Loucy (cell line): ENCODE data around the gene RNF113B.

Experiments used
- H2AFZ ChIP-seq: fragments of 200-600 bp; sonication (generic); 2 replicates; pipeline ENCODE4 v1.6.0; 2016; ENCODE audit warnings: antibody characterized with exemption, mild to moderate bottlenecking, low read length, moderate library complexity
- H3F3A ChIP-seq: fragments of 200-600 bp; 2 replicates; pipeline ENCODE4 v1.6.0; 2016; ENCODE audit warnings: antibody characterized with exemption, low read depth, mild to moderate bottlenecking
- H3K27me3 ChIP-seq: fragments of 200-600 bp; sonication (generic); 2 replicates; pipeline ENCODE4 v1.6.1; 2014; ENCODE audit warnings: low read length, mild to moderate bottlenecking; ENCODE audit not compliant: insufficient read depth, poor library complexity, severe bottlenecking
- H3K36me3 ChIP-seq: fragments of 200-600 bp; sonication (generic); 2 replicates; pipeline ENCODE4 v1.6.1; 2016; ENCODE audit warnings: low read length; ENCODE audit not compliant: insufficient read depth
- H3K4me1 ChIP-seq: fragments of 200-600 bp; sonication (generic); 2 replicates; pipeline ENCODE4 v1.5.1; 2014; ENCODE audit warnings: low read length, mild to moderate bottlenecking; ENCODE audit not compliant: insufficient read depth, poor library complexity, severe bottlenecking
- H3K4me2 ChIP-seq: fragments of 200-600 bp; sonication (generic); 2 replicates; pipeline ENCODE4 v1.6.0; 2014; ENCODE audit warnings: antibody characterized with exemption, low read length, low read depth, mild to moderate bottlenecking; ENCODE audit not compliant: poor library complexity, severe bottlenecking
- H3K4me3 ChIP-seq: fragments of 200-600 bp; sonication (generic); 2 replicates; pipeline ENCODE4 v1.5.1; 2014; ENCODE audit warnings: low read length, mild to moderate bottlenecking, mixed read lengths; ENCODE audit not compliant: poor library complexity, severe bottlenecking
- H3K79me2 ChIP-seq: fragments of 200-600 bp; sonication (generic); 2 replicates; pipeline ENCODE4 v1.6.1; 2014; ENCODE audit warnings: low read length; ENCODE audit not compliant: insufficient read depth
- H3K9ac ChIP-seq: fragments of 200-600 bp; sonication (generic); 2 replicates; pipeline ENCODE4 v1.6.0; 2014; ENCODE audit warnings: mild to moderate bottlenecking, low read depth, low read length, moderate library complexity; ENCODE audit not compliant: poor library complexity, severe bottlenecking
- H3K9me2 ChIP-seq: fragments of 200-600 bp; sonication (generic); replicated peaks from 2 replicates; pipeline ENCODE4 v1.6.1; 2016; ENCODE audit warnings: low read depth, low read length, mixed read lengths
- H3K9me3 ChIP-seq: fragments of 200-600 bp; sonication (generic); 2 replicates; pipeline ENCODE4 v1.6.1; 2014; ENCODE audit warnings: mild to moderate bottlenecking, antibody characterized with exemption, low read length, low read depth; ENCODE audit not compliant: insufficient read depth
- H4K20me1 ChIP-seq: fragments of 200-600 bp; sonication (generic); 2 replicates; pipeline ENCODE4 v1.6.0; 2014; ENCODE audit warnings: antibody characterized with exemption, low read length, mild to moderate bottlenecking; ENCODE audit not compliant: insufficient read depth, poor library complexity, severe bottlenecking
- EZH2phosphoT487 ChIP-seq: fragments of 200-600 bp; IDR thresholded peaks from 2 replicates; pipeline ENCODE4 v1.6.1; 2018; ENCODE audit warnings: antibody characterized with exemption, mild to moderate bottlenecking, moderate library complexity, borderline replicate concordance
- TF ChIP-seq, protein P1 (sequence below): fragments of 200-600 bp; sonication (generic); conservative IDR thresholded peaks from 2 replicates; pipeline ENCODE4 v1.5.1; 2014; ENCODE audit warnings: mild to moderate bottlenecking, antibody characterized with exemption, low read length

Gene RNF113B

DNA sequence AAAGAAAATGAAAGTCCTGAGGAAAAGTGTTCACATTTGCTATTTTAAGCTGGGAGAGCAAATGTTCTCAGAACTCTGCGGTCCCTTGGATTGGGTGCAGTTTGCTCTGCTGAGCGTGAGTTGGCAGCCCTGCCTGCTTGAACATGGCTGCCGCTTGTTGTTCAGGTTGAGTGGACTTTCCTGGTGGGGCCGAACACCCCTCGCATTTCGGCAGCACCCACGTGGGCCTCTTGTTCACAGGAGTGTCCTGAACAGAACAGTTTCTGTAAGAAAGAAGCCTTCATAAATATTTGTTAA lies 10.8 kb upstream of the RNF113B start:
- Histone ChIP-seq H4K20me1 (no peaks in the 10 kb centered on the region), H3K9me3 (no peaks in the 10 kb centered on the region; the same call in 1 of the 2 replicates), H3K4me1 (no peaks in the 10 kb centered on the region), H3K9ac (no peak overlapping the region), H2AFZ (no peak overlapping the region), H3K36me3 (no peaks in the 10 kb centered on the region), H3K27me3 (no peaks in the 10 kb centered on the region), H3F3A (no peaks in the 10 kb centered on the region), H3K4me2 (no peak overlapping the region), H3K4me3 (no peak overlapping the region), H3K9me2 (no peaks in the 10 kb centered on the region), H3K79me2 (no peaks in the 10 kb centered on the region)
- TF ChIP-seq EZH2phosphoT487: no peak
- TF ChIP-seq, protein P1, sequence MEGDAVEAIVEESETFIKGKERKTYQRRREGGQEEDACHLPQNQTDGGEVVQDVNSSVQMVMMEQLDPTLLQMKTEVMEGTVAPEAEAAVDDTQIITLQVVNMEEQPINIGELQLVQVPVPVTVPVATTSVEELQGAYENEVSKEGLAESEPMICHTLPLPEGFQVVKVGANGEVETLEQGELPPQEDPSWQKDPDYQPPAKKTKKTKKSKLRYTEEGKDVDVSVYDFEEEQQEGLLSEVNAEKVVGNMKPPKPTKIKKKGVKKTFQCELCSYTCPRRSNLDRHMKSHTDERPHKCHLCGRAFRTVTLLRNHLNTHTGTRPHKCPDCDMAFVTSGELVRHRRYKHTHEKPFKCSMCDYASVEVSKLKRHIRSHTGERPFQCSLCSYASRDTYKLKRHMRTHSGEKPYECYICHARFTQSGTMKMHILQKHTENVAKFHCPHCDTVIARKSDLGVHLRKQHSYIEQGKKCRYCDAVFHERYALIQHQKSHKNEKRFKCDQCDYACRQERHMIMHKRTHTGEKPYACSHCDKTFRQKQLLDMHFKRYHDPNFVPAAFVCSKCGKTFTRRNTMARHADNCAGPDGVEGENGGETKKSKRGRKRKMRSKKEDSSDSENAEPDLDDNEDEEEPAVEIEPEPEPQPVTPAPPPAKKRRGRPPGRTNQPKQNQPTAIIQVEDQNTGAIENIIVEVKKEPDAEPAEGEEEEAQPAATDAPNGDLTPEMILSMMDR: no peak

DNA sequence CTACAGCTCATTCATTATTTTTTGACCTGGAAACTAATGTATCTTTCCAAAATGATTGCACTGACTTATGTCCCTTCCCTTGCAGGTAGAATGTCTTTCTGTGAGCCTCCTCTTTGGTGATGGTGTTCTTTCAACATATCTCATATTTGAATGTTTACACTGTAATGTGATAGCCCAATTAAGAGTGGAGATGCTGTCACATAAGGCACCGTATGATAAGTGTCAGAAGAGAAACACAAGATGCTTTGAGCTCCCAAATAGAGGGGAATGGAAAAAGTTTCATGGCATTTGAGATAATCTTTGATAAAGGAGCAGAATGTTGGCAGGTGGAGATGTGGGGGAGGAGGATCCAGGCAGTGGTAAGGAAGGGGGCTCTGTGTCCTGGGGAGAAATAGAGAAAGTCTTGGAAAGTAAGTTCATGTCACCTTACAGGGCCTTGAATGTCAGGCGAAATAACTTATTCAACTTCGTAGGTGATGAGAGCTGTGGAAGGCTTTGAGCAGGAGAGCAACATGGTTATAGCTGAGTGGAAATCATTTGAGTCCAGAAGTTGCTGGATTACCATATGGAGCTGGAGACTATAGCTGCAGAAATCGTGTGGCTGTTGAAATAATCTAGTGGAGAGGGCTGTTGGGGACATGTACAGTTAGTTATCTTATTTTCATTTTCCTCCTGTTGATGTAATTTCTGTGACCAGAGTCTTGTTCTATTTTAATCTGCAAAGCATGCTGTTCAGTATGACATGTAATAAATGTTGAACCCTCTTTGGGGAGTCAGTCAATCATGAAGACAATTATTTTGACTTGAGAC lies 10.3 kb upstream of the RNF113B start:
- no peaks in the 10 kb centered on the region for H3F3A ChIP-seq
- H3K4me2 ChIP-seq: no peak overlapping the region
- no peak overlapping the region for H2AFZ ChIP-seq
- no peak overlapping the region for H3K9ac ChIP-seq
- no peaks in the 10 kb centered on the region for H3K79me2 ChIP-seq
- H3K9me3 ChIP-seq: no peaks in the 10 kb centered on the region; the same call in 1 of the 2 replicates
- no peaks in the 10 kb centered on the region for H3K9me2 ChIP-seq
- TF ChIP-seq EZH2phosphoT487: no peak
- TF ChIP-seq, protein P1: no peak
- H3K27me3 ChIP-seq: no peaks in the 10 kb centered on the region
- H3K36me3 ChIP-seq: no peaks in the 10 kb centered on the region
- no peaks in the 10 kb centered on the region for H3K4me1 ChIP-seq
- H4K20me1 ChIP-seq: no peaks in the 10 kb centered on the region
- H3K4me3 ChIP-seq: no peak overlapping the region

DNA sequence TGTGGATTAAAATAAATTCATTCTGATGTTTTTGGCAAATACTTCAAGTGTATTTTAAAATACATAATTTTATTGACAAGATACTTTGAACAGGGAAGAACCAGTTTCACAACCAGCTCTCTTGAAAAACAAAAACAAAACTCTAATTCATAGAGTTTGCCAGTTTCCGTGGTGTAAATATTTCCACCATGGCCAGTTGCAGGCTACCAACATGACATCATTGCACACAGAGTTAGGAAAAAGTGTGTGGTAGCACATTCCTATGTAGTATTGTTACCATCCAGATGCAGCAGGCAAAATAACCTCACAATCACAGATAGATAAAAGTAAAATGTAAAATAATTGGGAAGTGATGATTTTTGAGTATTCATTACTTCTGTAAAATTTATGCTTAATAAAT lies 7.7 kb upstream of the RNF113B start:
- Histone ChIP-seq H2AFZ (no peak overlapping the region), H3K4me2 (no peak overlapping the region), H3K79me2 (no peaks in the 10 kb centered on the region), H3K9me2 (no peaks in the 10 kb centered on the region), H3K27me3 (no peaks in the 10 kb centered on the region), H4K20me1 (no peaks in the 10 kb centered on the region), H3K9me3 (no peaks in the 10 kb centered on the region; the same call in 1 of the 2 replicates), H3F3A (no peaks in the 10 kb centered on the region), H3K9ac (no peak overlapping the region), H3K4me1 (no peaks in the 10 kb centered on the region), H3K36me3 (no peaks in the 10 kb centered on the region), H3K4me3 (no peak overlapping the region)
- TF ChIP-seq EZH2phosphoT487: no peak
- TF ChIP-seq, protein P1: no peak
